Mesendoderm (in vitro differentiated cells): ENCODE results near the gene NME9.

ENCODE experiments used
- DNase-seq: peaks from one replicate; pipeline ENCODE4 v3.0.0; 2013
- H2AK5ac ChIP-seq: 2 replicates; pipeline ENCODE4 v1.6.1; 2013; ENCODE audit warnings: low read length, inconsistent platforms
- H2BK120ac ChIP-seq: 2 replicates; pipeline ENCODE4 v1.6.1; 2013; ENCODE audit warnings: low read depth, mild to moderate bottlenecking, low read length, moderate library complexity, mixed read lengths
- H2BK15ac ChIP-seq: replicated peaks from 2 replicates; pipeline ENCODE4 v1.6.1; 2013; ENCODE audit warnings: low read depth, mild to moderate bottlenecking, moderate library complexity
- H2BK5ac ChIP-seq: 2 replicates; pipeline ENCODE4 v1.6.1; 2013; ENCODE audit warnings: low read length, inconsistent platforms
- H3K18ac ChIP-seq: 2 replicates; pipeline ENCODE4 v1.6.1; 2013; ENCODE audit warnings: mild to moderate bottlenecking, low read length, mixed read lengths
- H3K23ac ChIP-seq: one replicate; pipeline ENCODE4 v1.6.1; 2013; ENCODE audit warnings: low read length
- H3K27ac ChIP-seq: 2 replicates; pipeline ENCODE4 v1.5.1; 2013; ENCODE audit warnings: low read depth, mild to moderate bottlenecking, inconsistent platforms, low read length, moderate library complexity
- H3K27me3 ChIP-seq: 2 replicates; pipeline ENCODE4 v1.6.1; 2013; ENCODE audit warnings: low read length, control low read depth, mild to moderate bottlenecking, inconsistent platforms; ENCODE audit not compliant: insufficient read depth, poor library complexity
- H3K36me3 ChIP-seq: 2 replicates; pipeline ENCODE4 v1.6.1; 2013; ENCODE audit warnings: low read length, inconsistent platforms; ENCODE audit not compliant: control insufficient read depth, insufficient read depth
- H3K4ac ChIP-seq: one replicate; pipeline ENCODE4 v1.6.1; 2013; ENCODE audit warnings: low read depth, mild to moderate bottlenecking, low read length, moderate library complexity
- H3K4me1 ChIP-seq: 2 replicates; pipeline ENCODE4 v1.6.1; 2013; ENCODE audit warnings: low read depth, low read length, inconsistent platforms; ENCODE audit not compliant: control insufficient read depth
- H3K4me2 ChIP-seq: 2 replicates; pipeline ENCODE4 v1.6.1; 2013; ENCODE audit warnings: low read length
- H3K4me3 ChIP-seq: 2 replicates; pipeline ENCODE4 v1.5.1; 2013; ENCODE audit warnings: mild to moderate bottlenecking, low read length
- H3K56ac ChIP-seq: one replicate; pipeline ENCODE4 v1.6.1; 2013; ENCODE audit warnings: low read length
- H3K79me1 ChIP-seq: 2 replicates; pipeline ENCODE4 v1.6.1; 2013; ENCODE audit warnings: low read length, inconsistent platforms
- H3K79me2 ChIP-seq: 2 replicates; pipeline ENCODE4 v1.6.1; 2013; ENCODE audit warnings: mild to moderate bottlenecking, low read length; ENCODE audit not compliant: control insufficient read depth, insufficient read depth
- H3K9ac ChIP-seq: 2 replicates; pipeline ENCODE4 v1.6.1; 2013; ENCODE audit warnings: low read length, inconsistent platforms
- H4K5ac ChIP-seq: one replicate; pipeline ENCODE4 v1.6.1; 2013; ENCODE audit warnings: low read length
- H4K8ac ChIP-seq: one replicate; pipeline ENCODE4 v1.6.1; 2013; ENCODE audit warnings: low read depth, mild to moderate bottlenecking, control low read depth, low read length, moderate library complexity
- WGBS: extraction: QIAGEN DNeasy Blood & Tissue Kit; methylation state at CpG from one replicate; pipeline ENCODE4 v1.1.7; 2013; ENCODE audit warnings: low lambda C conversion rate, missing lambda C conversion rate; ENCODE audit not compliant: insufficient coverage; ENCODE audit errors: extremely low coverage; 5-methylcytosine and 5-hydroxymethylcytosine counted together

NME9 gene

DNA sequence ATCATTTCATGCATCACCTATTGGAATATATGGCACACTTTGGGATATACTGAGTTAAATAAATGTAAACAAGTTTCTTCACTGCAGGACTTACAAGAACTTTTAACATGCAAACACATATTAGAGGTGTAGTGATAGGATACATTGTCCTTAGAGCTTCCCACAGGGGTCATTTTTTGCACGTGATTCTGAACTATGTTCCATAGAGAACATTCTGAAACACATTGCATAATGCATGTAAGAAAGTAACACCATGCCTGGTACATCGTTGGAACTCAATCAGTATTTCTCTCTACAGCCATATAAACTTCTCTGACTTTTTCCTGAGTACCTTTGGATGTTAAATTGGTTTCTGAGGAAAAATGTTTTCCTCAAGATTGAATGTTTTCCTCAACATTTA is 47.0 kb upstream of the NME9 start:
- Histone ChIP-seq H3K27ac (no peak overlapping the region), H3K27me3 (no peaks in the 10 kb centered on the region), H2BK120ac (no peak overlapping the region), H3K36me3 (no peaks in the 10 kb centered on the region), H3K79me1 (no peaks in the 10 kb centered on the region), H4K8ac (no peak overlapping the region), H3K4ac (no peak overlapping the region), H3K4me1 (no peaks in the 10 kb centered on the region), H2BK5ac (no peak overlapping the region), H3K9ac (no peak overlapping the region), H2BK15ac (no peak overlapping the region), H3K79me2 (no peaks in the 10 kb centered on the region), H3K4me3 (no peak overlapping the region), H3K56ac (no peak overlapping the region), H3K4me2 (no peak overlapping the region), H4K5ac (no peak overlapping the region), H2AK5ac (no peak overlapping the region), H3K23ac (no peak overlapping the region), H3K18ac (no peak overlapping the region)
- DNase-seq, result no peak
- no CpG with 5 or more reads among the region's 2 CpGs for WGBS

DNA sequence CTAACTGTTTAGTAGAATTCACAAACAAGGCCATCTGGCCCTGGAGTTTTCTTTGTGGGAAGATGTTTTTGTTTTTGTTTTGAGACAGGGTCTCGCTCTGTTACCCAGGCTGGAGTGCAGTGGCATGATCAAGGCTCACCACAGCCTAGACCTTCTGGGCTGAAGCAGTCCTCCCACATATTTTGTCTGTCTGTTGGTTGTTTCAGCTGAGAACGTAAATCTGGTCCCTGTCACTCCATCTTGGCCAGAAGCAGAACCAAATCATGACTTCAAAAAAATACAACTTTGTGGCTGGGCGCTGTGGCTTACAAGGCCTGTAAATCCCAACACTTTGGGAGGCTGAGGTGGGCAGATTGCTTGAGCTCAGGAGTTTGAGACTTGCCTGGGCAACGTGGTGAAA is 45.8 kb upstream of the NME9 start:
- no peak overlapping the region for H3K27ac ChIP-seq
- WGBS, result no CpG with 5 or more reads among the region's 4 CpGs

DNA sequence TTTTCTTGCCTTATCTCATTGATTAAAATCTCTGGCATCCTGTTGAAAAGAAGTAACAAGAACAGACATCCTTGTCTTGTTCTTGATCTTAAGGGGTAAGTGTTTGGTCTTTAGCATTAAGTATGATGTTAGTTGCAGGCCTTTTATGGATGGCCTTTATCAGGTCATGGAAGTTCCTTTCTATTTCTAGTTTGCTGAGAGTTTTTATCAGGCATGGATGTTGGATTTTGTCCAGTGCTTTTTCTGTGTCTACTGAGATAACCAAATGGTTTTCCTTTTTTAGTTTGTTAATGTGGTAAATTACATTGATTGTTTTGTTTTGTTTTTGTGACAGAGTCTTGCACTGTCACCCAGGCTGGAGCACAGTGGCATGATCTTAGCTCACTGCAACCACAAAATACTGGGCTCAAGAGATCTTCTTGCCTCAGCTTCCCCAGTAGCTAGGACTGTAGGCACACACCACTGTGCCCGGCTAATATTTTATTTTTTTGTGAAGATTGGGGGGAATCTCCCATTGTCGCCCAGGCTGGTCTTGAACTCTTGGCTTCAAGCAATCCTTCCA is 45.0 kb upstream of the NME9 start:
- H3K4me3 ChIP-seq, result no peak overlapping the region
- no peaks in the 10 kb centered on the region for H3K27me3 ChIP-seq
- no peak overlapping the region for H2BK15ac ChIP-seq
- H2AK5ac ChIP-seq, result no peak overlapping the region
- H3K79me2 ChIP-seq, result no peaks in the 10 kb centered on the region
- H2BK5ac ChIP-seq, result no peak overlapping the region
- no peak overlapping the region for H3K23ac ChIP-seq
- H3K56ac ChIP-seq, result no peak overlapping the region
- no peak overlapping the region for H2BK120ac ChIP-seq
- H3K9ac ChIP-seq, result no peak overlapping the region
- no peak overlapping the region for H4K5ac ChIP-seq
- H3K18ac ChIP-seq, result no peak overlapping the region
- no peaks in the 10 kb centered on the region for H3K36me3 ChIP-seq
- H3K4me1 ChIP-seq, result no peaks in the 10 kb centered on the region
- no peak for DNase-seq
- H4K8ac ChIP-seq, result no peak overlapping the region
- H3K79me1 ChIP-seq, result no peaks in the 10 kb centered on the region
- WGBS, result no CpG with 5 or more reads among the region's 2 CpGs
- no peak overlapping the region for H3K4ac ChIP-seq
- no peak overlapping the region for H3K4me2 ChIP-seq
- no peak overlapping the region for H3K27ac ChIP-seq

More for the DNA sequence above, 45.8 kb upstream of the NME9 start:
- Histone ChIP-seq H3K27me3 (no peaks in the 10 kb centered on the region), H3K4me3 (no peak overlapping the region), H3K9ac (no peak overlapping the region), H3K18ac (no peak overlapping the region), H2AK5ac (no peak overlapping the region), H3K23ac (no peak overlapping the region), H2BK120ac (no peak overlapping the region), H3K36me3 (no peaks in the 10 kb centered on the region), H3K79me1 (no peaks in the 10 kb centered on the region), H2BK15ac (no peak overlapping the region), H4K8ac (no peak overlapping the region), H2BK5ac (no peak overlapping the region), H3K79me2 (no peaks in the 10 kb centered on the region), H3K4ac (no peak overlapping the region), H3K4me1 (no peaks in the 10 kb centered on the region), H4K5ac (no peak overlapping the region), H3K56ac (no peak overlapping the region), H3K4me2 (no peak overlapping the region)
- no peak for DNase-seq

DNA sequence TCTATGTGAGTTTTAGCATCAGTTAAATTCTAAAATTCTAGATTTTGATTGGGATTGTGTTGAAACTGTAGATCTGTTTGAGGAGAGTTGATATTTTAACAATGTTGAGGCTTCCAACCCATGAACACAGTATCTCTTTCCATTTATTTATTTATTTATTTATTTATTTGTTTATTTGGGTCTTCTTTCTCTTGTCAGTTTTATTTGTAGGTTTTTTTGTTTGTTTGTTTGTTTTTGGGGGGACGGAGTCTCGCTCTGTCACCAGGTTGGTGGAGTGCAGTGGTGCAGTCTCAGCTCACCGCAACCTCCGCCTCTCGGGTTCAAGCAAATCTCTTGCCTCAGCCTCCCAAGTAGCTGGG is 44.1 kb upstream of the NME9 start:
- H2BK15ac ChIP-seq, result no peak overlapping the region
- WGBS, result no CpG with 5 or more reads among the region's 5 CpGs
- H3K79me2 ChIP-seq, result no peaks in the 10 kb centered on the region
- H3K18ac ChIP-seq, result no peak overlapping the region
- H3K4me1 ChIP-seq, result no peaks in the 10 kb centered on the region
- no peak overlapping the region for H3K4me3 ChIP-seq
- no peak overlapping the region for H4K8ac ChIP-seq
- no peaks in the 10 kb centered on the region for H3K27me3 ChIP-seq
- no peak overlapping the region for H3K56ac ChIP-seq
- no peak overlapping the region for H3K4ac ChIP-seq
- H3K9ac ChIP-seq, result no peak overlapping the region
- H2AK5ac ChIP-seq, result no peak overlapping the region
- no peak overlapping the region for H4K5ac ChIP-seq
- H3K36me3 ChIP-seq, result no peaks in the 10 kb centered on the region
- H3K27ac ChIP-seq, result no peak overlapping the region
- H2BK120ac ChIP-seq, result no peak overlapping the region
- no peaks in the 10 kb centered on the region for H3K79me1 ChIP-seq
- no peak for DNase-seq
- no peak overlapping the region for H2BK5ac ChIP-seq
- H3K4me2 ChIP-seq, result no peak overlapping the region
- H3K23ac ChIP-seq, result no peak overlapping the region

DNA sequence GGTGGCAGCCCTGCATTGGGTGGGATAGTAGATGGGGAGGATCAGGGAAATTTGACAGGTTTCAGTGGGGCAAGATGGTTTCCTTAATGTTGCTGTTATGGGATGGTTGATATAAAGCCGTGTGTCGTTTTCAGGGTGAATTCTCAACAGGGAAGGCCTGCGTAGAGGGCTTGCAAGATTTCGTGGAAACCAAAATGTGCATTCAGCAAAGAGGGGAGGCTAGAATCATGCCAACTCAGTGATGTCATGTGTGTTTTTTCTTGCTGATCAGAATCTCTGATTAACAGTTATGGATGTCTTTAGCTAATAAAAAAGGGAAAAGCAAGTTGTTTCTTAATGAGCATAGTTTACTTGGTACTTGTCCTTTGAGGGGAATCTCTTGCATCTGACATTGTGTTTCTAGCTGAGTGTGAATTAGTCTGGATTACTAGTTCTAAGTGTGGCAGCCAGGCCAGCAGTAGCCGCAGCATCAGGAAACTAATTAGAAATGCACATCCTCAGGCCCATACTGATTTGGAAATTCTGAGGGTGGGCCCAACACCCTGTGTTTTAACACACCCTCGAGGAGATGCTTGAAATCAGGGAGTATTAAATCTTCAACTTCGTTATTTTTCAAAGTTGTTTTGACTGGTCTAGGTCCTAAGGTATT is 43.6 kb upstream of the NME9 start:
- H3K9ac ChIP-seq, result no peak overlapping the region
- no peak overlapping the region for H3K4ac ChIP-seq
- no peaks in the 10 kb centered on the region for H3K79me2 ChIP-seq
- H3K36me3 ChIP-seq, result no peaks in the 10 kb centered on the region
- no peak overlapping the region for H3K18ac ChIP-seq
- no peak overlapping the region for H2BK5ac ChIP-seq
- no peaks in the 10 kb centered on the region for H3K4me1 ChIP-seq
- H4K5ac ChIP-seq, result no peak overlapping the region
- no peak overlapping the region for H4K8ac ChIP-seq
- H3K79me1 ChIP-seq, result no peaks in the 10 kb centered on the region
- H2BK15ac ChIP-seq, result no peak overlapping the region
- H3K23ac ChIP-seq, result no peak overlapping the region
- no peak overlapping the region for H3K56ac ChIP-seq
- H3K27ac ChIP-seq, result no peak overlapping the region
- H2AK5ac ChIP-seq, result no peak overlapping the region
- no peak overlapping the region for H2BK120ac ChIP-seq
- WGBS, result no CpG with 5 or more reads among the region's 7 CpGs
- no peak overlapping the region for H3K4me3 ChIP-seq
- no peaks in the 10 kb centered on the region for H3K27me3 ChIP-seq
- no peak overlapping the region for H3K4me2 ChIP-seq
- DNase-seq, result no peak
